ENCODE results near the gene SYCE1L. TPM values are rescaled to one million over a fixed set of nuclear protein-coding genes. Genes with fewer than 3 reads are reported as not detected.

Gene SYCE1L
- total and polyA plus RNA-seq, 9 of the 15 experiments (the other 6 are each of a cell fraction or from before 2014, with no cell fraction given) = 0.54 to 2.7 (median 1.1) TPM; not detected in 5

DNA sequence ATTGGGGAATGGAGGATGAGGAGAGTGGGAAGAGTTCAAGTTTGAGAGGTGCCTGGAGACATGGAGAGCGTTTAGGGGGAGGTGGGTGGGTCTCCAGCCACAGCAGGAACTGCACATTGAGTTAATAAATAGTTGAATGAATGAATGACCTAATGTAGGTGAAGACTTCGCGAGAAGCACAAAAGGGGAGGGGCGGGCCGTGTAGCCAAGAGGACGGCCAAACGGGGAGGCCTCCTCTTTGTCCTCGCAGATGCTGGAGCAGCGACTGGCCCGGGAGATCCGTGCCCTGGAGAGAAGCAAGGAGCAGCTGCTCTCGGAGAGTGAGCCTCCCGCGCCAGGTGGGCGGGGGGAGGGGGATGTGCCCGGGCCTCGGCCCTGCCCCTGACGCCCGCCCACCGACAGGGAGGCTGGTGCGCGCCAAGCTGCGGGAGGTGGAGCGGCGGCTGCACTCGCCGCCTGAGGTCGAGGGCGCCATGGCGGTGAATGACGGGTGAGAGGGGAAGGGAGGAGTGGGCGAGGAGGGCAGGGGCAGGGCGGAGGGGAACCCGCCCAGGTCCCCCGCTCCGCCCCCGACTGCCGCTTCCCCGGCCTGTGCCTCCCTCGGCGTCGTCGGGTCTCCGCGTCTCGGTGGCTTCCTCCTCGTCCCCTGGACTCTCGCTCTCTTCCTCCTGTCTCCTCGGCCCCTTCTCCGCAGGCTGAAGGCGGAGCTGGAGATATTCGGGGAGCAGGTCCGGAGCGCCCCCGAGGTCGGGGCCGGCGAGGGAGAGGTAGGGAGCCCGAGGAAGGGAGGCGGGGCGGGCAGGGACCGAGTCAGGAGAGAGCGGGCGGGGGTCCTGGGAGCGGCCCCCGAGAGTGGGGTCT, 12.9 kb downstream of the SYCE1L start (continued):
- TF ChIP-seq MCM2 (IDR thresholded peaks at IDR 0.05; ENCODE audit: low read depth) = no peak
- TF ChIP-seq PRDM10 (IDR thresholded peaks at IDR 0.05; ENCODE audit: partially characterized antibody) = no peak
- TF ChIP-seq FUS (optimal IDR thresholded peaks at IDR 0.05; ENCODE audit: low read depth, low read length) = no peak
- no peak for TF ChIP-seq HDAC8 (tag; IDR thresholded peaks at IDR 0.05)
- TF ChIP-seq NCOA6 (IDR thresholded peaks at IDR 0.05) = peak; percentile 80
- no peak for TF ChIP-seq GABPB2 (CRISPR knock-in tag; conservative IDR thresholded peaks at IDR 0.05)
- no peak for TF ChIP-seq EP300 (IDR thresholded peaks at IDR 0.05; ENCODE audit: low read length)
- TF ChIP-seq ZNF436 (CRISPR knock-in tag; IDR thresholded peaks at IDR 0.05) = no peak
- TF ChIP-seq NFE2L1 (tag; IDR thresholded peaks at IDR 0.05; ENCODE audit: borderline replicate concordance, low read depth) = no peak
- TF ChIP-seq, protein P1, sequence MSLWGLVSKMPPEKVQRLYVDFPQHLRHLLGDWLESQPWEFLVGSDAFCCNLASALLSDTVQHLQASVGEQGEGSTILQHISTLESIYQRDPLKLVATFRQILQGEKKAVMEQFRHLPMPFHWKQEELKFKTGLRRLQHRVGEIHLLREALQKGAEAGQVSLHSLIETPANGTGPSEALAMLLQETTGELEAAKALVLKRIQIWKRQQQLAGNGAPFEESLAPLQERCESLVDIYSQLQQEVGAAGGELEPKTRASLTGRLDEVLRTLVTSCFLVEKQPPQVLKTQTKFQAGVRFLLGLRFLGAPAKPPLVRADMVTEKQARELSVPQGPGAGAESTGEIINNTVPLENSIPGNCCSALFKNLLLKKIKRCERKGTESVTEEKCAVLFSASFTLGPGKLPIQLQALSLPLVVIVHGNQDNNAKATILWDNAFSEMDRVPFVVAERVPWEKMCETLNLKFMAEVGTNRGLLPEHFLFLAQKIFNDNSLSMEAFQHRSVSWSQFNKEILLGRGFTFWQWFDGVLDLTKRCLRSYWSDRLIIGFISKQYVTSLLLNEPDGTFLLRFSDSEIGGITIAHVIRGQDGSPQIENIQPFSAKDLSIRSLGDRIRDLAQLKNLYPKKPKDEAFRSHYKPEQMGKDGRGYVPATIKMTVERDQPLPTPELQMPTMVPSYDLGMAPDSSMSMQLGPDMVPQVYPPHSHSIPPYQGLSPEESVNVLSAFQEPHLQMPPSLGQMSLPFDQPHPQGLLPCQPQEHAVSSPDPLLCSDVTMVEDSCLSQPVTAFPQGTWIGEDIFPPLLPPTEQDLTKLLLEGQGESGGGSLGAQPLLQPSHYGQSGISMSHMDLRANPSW (CRISPR knock-in tag; IDR thresholded peaks at IDR 0.05) = no peak
- TF ChIP-seq EZH2 (IDR thresholded peaks at IDR 0.05; ENCODE audit: borderline replicate concordance, low read depth, low read length) = no peak
- no peak for TF ChIP-seq HMG20B (CRISPR knock-in tag; IDR thresholded peaks at IDR 0.05)
- TF ChIP-seq, protein P2, sequence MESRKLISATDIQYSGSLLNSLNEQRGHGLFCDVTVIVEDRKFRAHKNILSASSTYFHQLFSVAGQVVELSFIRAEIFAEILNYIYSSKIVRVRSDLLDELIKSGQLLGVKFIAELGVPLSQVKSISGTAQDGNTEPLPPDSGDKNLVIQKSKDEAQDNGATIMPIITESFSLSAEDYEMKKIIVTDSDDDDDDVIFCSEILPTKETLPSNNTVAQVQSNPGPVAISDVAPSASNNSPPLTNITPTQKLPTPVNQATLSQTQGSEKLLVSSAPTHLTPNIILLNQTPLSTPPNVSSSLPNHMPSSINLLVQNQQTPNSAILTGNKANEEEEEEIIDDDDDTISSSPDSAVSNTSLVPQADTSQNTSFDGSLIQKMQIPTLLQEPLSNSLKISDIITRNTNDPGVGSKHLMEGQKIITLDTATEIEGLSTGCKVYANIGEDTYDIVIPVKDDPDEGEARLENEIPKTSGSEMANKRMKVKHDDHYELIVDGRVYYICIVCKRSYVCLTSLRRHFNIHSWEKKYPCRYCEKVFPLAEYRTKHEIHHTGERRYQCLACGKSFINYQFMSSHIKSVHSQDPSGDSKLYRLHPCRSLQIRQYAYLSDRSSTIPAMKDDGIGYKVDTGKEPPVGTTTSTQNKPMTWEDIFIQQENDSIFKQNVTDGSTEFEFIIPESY (CRISPR knock-in tag; IDR thresholded peaks at IDR 0.05) = no peak
- TF ChIP-seq ZNF444 (CRISPR knock-in tag; IDR thresholded peaks at IDR 0.05) = peak; percentile 69; the same call in 1 of the 2 replicates
- TF ChIP-seq KDM2B (CRISPR knock-in tag; IDR thresholded peaks at IDR 0.05) = no peak
- TF ChIP-seq TCF7L2 (IDR thresholded peaks at IDR 0.05; ENCODE audit: low read depth, low read length) = no peak
- no peak for TF ChIP-seq SAP30 (IDR thresholded peaks at IDR 0.05; ENCODE audit: borderline replicate concordance, insufficient read depth, low read depth, low read length, poor library complexity, severe bottlenecking)
- TF ChIP-seq PRMT5 (CRISPR knock-in tag; IDR thresholded peaks at IDR 0.05) = no peak
- no peak for TF ChIP-seq NFIX (CRISPR knock-in tag; IDR thresholded peaks at IDR 0.05; ENCODE audit: low read depth)
- no peak for TF ChIP-seq NFXL1 (CRISPR knock-in tag; IDR thresholded peaks at IDR 0.05)
- TF ChIP-seq U2AF2 (optimal IDR thresholded peaks at IDR 0.05; ENCODE audit: low read depth, low read length) = no peak

All from K562 (cell line).